OCI-LY7 (cell line): ENCODE results near the gene CDC14B. TPM values are rescaled to one million over a fixed set of nuclear protein-coding genes. Genes with fewer than 3 reads are reported as not detected.

Source experiments
- BruUV-seq: library from RNA; stranded (reverse); fragments of 400-500 nt; replicated peaks from 2 replicates; lab custom pipeline; 2021; lab: Mats Ljungman, UMichigan
- CTCF ChIA-PET: fragments of 300-600 bp; sonication (Branson Sonifier 250); formaldehyde crosslinking; loops from one replicate; lab custom pipeline; 2022; ENCODE audit warnings: antibody characterized with exemption; ENCODE audit not compliant: unreplicated experiment; lab: Charles Lee
- POLR2A ChIA-PET: fragments of 300-600 bp; sonication (Branson Sonifier 250); formaldehyde crosslinking; loops from one replicate; lab custom pipeline; 2022; ENCODE audit warnings: antibody characterized with exemption; lab: Charles Lee
- DNase-seq: peaks from one replicate; pipeline ENCODE4 v3.0.0-alpha.2; 2015; ENCODE audit warnings: low spot score
- H2AFZ ChIP-seq: fragments of 200-600 bp; sonication (generic), shearing (Covaris generic); 2 replicates; pipeline ENCODE4 v1.6.1; 2014; ENCODE audit warnings: mild to moderate bottlenecking, antibody characterized with exemption, low read length, moderate library complexity
- H3K27ac ChIP-seq: fragments of 200-600 bp; sonication (generic); 2 replicates; pipeline ENCODE4 v1.5.1; 2014; ENCODE audit warnings: mixed run types, low read depth, mild to moderate bottlenecking, moderate library complexity, low read length, inconsistent platforms; ENCODE audit not compliant: poor library complexity, severe bottlenecking
- H3K36me3 ChIP-seq: fragments of 200-600 bp; sonication (generic); 2 replicates; pipeline ENCODE4 v1.6.1; 2014; ENCODE audit warnings: mild to moderate bottlenecking, antibody characterized with exemption, low read length, moderate library complexity, mixed read lengths; ENCODE audit not compliant: insufficient read depth
- H3K4me1 ChIP-seq: fragments of 200-600 bp; sonication (generic); 2 replicates; pipeline ENCODE4 v1.5.1; 2014; ENCODE audit warnings: mild to moderate bottlenecking, low read length; ENCODE audit not compliant: insufficient read depth, poor library complexity, severe bottlenecking
- H3K4me2 ChIP-seq: fragments of 200-600 bp; sonication (generic); 2 replicates; pipeline ENCODE4 v1.6.1; 2014; ENCODE audit warnings: mild to moderate bottlenecking, low read length
- H3K4me3 ChIP-seq: fragments of 200-600 bp; sonication (generic); 2 replicates; pipeline ENCODE4 v1.5.1; 2014; ENCODE audit warnings: mild to moderate bottlenecking, low read depth, low read length; ENCODE audit not compliant: poor library complexity, severe bottlenecking
- H3K79me2 ChIP-seq: fragments of 200-600 bp; sonication (generic); 2 replicates; pipeline ENCODE4 v1.6.1; 2016; ENCODE audit warnings: low read depth, mild to moderate bottlenecking, low read length, moderate library complexity, mixed read lengths; ENCODE audit not compliant: insufficient read depth
- H3K9me2 ChIP-seq: fragments of 200-600 bp; sonication (generic); 2 replicates; pipeline ENCODE4 v1.6.1; 2016; ENCODE audit warnings: mild to moderate bottlenecking, low read length, mixed read lengths; ENCODE audit not compliant: insufficient read depth
- H3K9me3 ChIP-seq: fragments of 200-600 bp; sonication (generic); 2 replicates; pipeline ENCODE4 v1.6.1; 2014; ENCODE audit warnings: mild to moderate bottlenecking, mixed run types, low read length, mixed read lengths
- H4K20me1 ChIP-seq: fragments of 200-600 bp; sonication (generic); 2 replicates; pipeline ENCODE4 v1.6.1; 2014; ENCODE audit warnings: mild to moderate bottlenecking, antibody characterized with exemption, low read length, moderate library complexity, mixed read lengths; ENCODE audit not compliant: insufficient read depth
- EZH2phosphoT487 ChIP-seq: fragments of 200-600 bp; sonication (generic); IDR thresholded peaks from 2 replicates; pipeline ENCODE4 v1.6.1; 2018; ENCODE audit warnings: low read depth, borderline replicate concordance, mild to moderate bottlenecking, mixed run types, antibody characterized with exemption, low read length, moderate library complexity, mixed read lengths
- intact Hi-C: fragments of 100-400 bp; cut with micrococcal nuclease; formaldehyde crosslinking; loops from one replicate; pipeline ENCODE4 v1.10.0; 2022; ENCODE audit not compliant: unreplicated experiment
- total RNA-seq, 2 experiments: library from RNA; depleted of rRNA in 1 of 2; stranded (reverse); fragments of >200 nt in 1 of 2; shearing (Covaris generic) in 1 of 2; gene quantifications; 2 replicates each; pipeline ENCODE4 v1.2.3, GENCODE V29; 2014 to 2022
- TF ChIP-seq, protein P1 (sequence below): fragments of 200-600 bp; sonication (generic); conservative IDR thresholded peaks from 2 replicates; pipeline ENCODE4 v1.5.1; 2014; ENCODE audit warnings: mild to moderate bottlenecking, antibody characterized with exemption, low read length, moderate library complexity, mixed read lengths

The CDC14B gene
- total RNA-seq, 2 experiments from 2014 or later: 0.27 TPM; not detected in 1

DNA sequence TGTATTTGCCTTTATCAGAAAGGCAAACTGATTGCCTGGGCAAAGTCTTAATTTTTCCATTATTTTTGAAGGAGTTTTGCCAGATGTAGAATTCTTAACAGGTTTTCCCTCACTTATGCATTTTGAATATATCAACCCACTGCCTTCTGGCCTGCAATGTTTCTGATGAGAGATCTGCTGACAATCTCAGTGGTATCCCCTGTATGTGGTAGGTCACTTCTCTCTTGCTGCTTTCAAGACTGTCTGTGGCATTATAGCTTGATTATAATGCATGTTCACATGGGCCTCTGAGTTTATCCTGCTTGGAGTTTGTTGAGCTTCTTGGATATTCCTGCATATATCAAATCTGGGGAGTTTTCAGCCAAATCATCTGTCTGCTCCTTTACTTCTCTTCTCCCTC, 87.5 kb downstream of the CDC14B start:
- Histone ChIP-seq H4K20me1 (no peaks in the 10 kb centered on the region), H3K36me3 (no peaks in the 10 kb centered on the region), H3K79me2 (no peaks in the 10 kb centered on the region), H3K4me3 (no peak overlapping the region), H3K4me1 (no peaks in the 10 kb centered on the region), H3K9me3 (no peaks in the 10 kb centered on the region), H3K4me2 (no peak overlapping the region), H3K9me2 (no peaks in the 10 kb centered on the region), H2AFZ (no peak overlapping the region), H3K27ac (no peak overlapping the region)
- TF ChIP-seq EZH2phosphoT487: no peak
- TF ChIP-seq, protein P1, sequence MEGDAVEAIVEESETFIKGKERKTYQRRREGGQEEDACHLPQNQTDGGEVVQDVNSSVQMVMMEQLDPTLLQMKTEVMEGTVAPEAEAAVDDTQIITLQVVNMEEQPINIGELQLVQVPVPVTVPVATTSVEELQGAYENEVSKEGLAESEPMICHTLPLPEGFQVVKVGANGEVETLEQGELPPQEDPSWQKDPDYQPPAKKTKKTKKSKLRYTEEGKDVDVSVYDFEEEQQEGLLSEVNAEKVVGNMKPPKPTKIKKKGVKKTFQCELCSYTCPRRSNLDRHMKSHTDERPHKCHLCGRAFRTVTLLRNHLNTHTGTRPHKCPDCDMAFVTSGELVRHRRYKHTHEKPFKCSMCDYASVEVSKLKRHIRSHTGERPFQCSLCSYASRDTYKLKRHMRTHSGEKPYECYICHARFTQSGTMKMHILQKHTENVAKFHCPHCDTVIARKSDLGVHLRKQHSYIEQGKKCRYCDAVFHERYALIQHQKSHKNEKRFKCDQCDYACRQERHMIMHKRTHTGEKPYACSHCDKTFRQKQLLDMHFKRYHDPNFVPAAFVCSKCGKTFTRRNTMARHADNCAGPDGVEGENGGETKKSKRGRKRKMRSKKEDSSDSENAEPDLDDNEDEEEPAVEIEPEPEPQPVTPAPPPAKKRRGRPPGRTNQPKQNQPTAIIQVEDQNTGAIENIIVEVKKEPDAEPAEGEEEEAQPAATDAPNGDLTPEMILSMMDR: no peak
- CTCF ChIA-PET: no interaction called here
- POLR2A ChIA-PET: no interaction called here
- DNase-seq: no peak
- BruUV-seq: no TSS peak
- intact Hi-C loops: no loop called here

DNA sequence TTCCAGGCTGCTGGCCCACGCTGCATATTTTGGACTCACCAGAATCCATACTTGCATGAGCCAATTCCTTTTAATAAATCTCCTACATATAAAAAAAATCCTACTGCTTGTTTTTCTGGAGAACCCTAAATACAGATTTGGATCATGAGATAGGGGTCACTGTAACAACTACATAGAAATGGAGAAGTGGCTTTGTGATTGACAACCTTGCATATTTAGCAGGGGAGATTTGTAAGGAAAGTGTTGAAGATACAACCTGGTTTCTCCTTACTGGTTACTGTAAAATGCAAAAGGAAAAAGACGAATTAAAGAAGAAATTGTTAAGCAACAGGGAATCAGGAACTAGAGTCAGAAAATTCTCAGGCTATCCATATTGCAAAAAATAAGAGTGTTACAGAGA, 94.9 kb downstream of the CDC14B start:
- Histone ChIP-seq H3K9me3 (no peaks in the 10 kb centered on the region), H2AFZ (no peak overlapping the region), H3K4me2 (no peak overlapping the region), H3K27ac (no peak overlapping the region), H3K4me1 (no peaks in the 10 kb centered on the region), H4K20me1 (no peaks in the 10 kb centered on the region), H3K36me3 (no peaks in the 10 kb centered on the region), H3K9me2 (no peaks in the 10 kb centered on the region; the same call in 1 of the 2 replicates), H3K4me3 (no peak overlapping the region), H3K79me2 (no peaks in the 10 kb centered on the region)
- intact Hi-C loops: no loop called here
- ChIA-PET CTCF (no interaction called here), POLR2A (no interaction called here)
- TF ChIP-seq EZH2phosphoT487: no peak
- TF ChIP-seq, protein P1: no peak
- BruUV-seq: no TSS peak
- no peak for DNase-seq

DNA sequence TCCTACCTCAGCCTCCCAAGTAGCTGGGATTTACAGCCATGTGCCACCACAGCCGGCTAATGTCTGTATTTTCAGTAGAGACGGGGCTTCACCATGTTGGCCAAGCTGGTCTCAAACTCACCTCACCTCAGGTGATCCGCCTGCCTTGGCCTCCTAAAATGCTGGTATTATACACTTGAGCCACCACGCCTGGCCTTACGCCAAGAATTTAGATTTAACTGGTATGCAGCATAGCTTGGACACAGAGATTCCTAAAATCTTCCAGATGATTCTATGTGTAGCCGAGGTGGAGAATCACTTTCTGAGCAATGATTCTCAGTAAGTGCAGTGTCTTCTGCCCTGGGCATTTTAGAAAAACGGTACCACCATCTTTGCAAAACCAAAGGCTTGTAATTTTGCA, 95.6 kb downstream of the CDC14B start:
- no peaks in the 10 kb centered on the region for H3K79me2 ChIP-seq
- TF ChIP-seq, protein P1: no peak
- no peak for TF ChIP-seq EZH2phosphoT487
- no peak overlapping the region for H2AFZ ChIP-seq
- no peaks in the 10 kb centered on the region for H3K36me3 ChIP-seq
- H3K4me1 ChIP-seq: no peaks in the 10 kb centered on the region
- ChIA-PET CTCF (no interaction called here), POLR2A (no interaction called here)
- no TSS peak for BruUV-seq
- H3K4me2 ChIP-seq: no peak overlapping the region
- no peaks in the 10 kb centered on the region; the same call in 1 of the 2 replicates for H3K9me2 ChIP-seq
- intact Hi-C loops: no loop called here
- no peaks in the 10 kb centered on the region for H3K9me3 ChIP-seq
- H3K4me3 ChIP-seq: no peak overlapping the region
- no peak overlapping the region for H3K27ac ChIP-seq
- DNase-seq: no peak
- no peaks in the 10 kb centered on the region for H4K20me1 ChIP-seq
